Memory B cell (primary cell): ENCODE results near the gene BCS1L.
"Not testable (repeated sequence)": the region's sequence is repeated elsewhere in the genome, so short reads cannot be mapped to it uniquely, and the experiment has no call there.

Experiments used
- ATAC-seq: fragments of 150-1000 bp; cut with Tn5 transposase; 2 replicates; pipeline ENCODE4 v1.10.0; 2021; ENCODE audit warnings: low read depth, mild to moderate bottlenecking, moderate library complexity
- DNase-seq, 2 donors: peaks; one replicate each; pipeline ENCODE4 v3.0.0; 2022; ENCODE audit warnings: low spot score in 2 of 2
- H3K27ac Mint-ChIP-seq: one replicate; pipeline ENCODE4 v1.8.0; 2022; ENCODE audit warnings: mild to moderate bottlenecking, moderate library complexity, mixed read lengths
- H3K27me3 Mint-ChIP-seq: one replicate; pipeline ENCODE4 v1.8.0; 2022; ENCODE audit warnings: mixed read lengths
- H3K36me3 Mint-ChIP-seq: one replicate; pipeline ENCODE4 v1.8.0; 2022; ENCODE audit warnings: mild to moderate bottlenecking, mixed read lengths
- H3K4me1 Mint-ChIP-seq: one replicate; pipeline ENCODE4 v1.8.0; 2022; ENCODE audit warnings: mixed read lengths
- H3K4me3 Mint-ChIP-seq: one replicate; pipeline ENCODE4 v1.8.0; 2022; ENCODE audit warnings: mild to moderate bottlenecking, moderate library complexity, mixed read lengths
- H3K9me3 Mint-ChIP-seq: one replicate; pipeline ENCODE4 v1.8.0; 2022; ENCODE audit warnings: mixed read lengths

Gene BCS1L

GRCh38 chr2:218679119-218679518, 19.6 kb downstream of the BCS1L start:
- H3K27me3 Mint-ChIP-seq = no peaks in the 10 kb centered on the region
- H3K4me3 Mint-ChIP-seq = no peak overlapping the region
- DNase-seq (no peak), ATAC-seq (no peak)
- H3K36me3 Mint-ChIP-seq = peaks cover 13% of the 10 kb centered on the region
- H3K4me1 Mint-ChIP-seq = peaks cover 2% of the 10 kb centered on the region
- no peak overlapping the region for H3K27ac Mint-ChIP-seq
- H3K9me3 Mint-ChIP-seq = no peaks in the 10 kb centered on the region

- no peaks in the 10 kb centered on the region for H3K9me3 Mint-ChIP-seq
- H3K36me3 Mint-ChIP-seq = peaks cover 13% of the 10 kb centered on the region
- H3K27me3 Mint-ChIP-seq = no peaks in the 10 kb centered on the region
- no peak overlapping the region for H3K27ac Mint-ChIP-seq
- DNase-seq = no peak
- no peak overlapping the region for H3K4me3 Mint-ChIP-seq
- H3K4me1 Mint-ChIP-seq = peaks cover 2% of the 10 kb centered on the region
- ATAC-seq = no peak
Measured at GRCh38 chr2:218680061-218680460, 20.6 kb downstream of the BCS1L start.

- not testable (repeated sequence) for H3K4me3 Mint-ChIP-seq, DNase-seq, H3K9me3 Mint-ChIP-seq, H3K4me1 Mint-ChIP-seq, H3K27me3 Mint-ChIP-seq, H3K27ac Mint-ChIP-seq
- peaks cover 12% of the 10 kb centered on the region for H3K36me3 Mint-ChIP-seq
- ATAC-seq = peak; percentile 68
Measured at GRCh38 chr2:218687400-218688060, 28.0 kb downstream of the BCS1L start.

GRCh38 chr2:218691234-218691633, 31.8 kb downstream of the BCS1L start:
- Mint-ChIP-seq H3K27me3 (no peaks in the 10 kb centered on the region), H3K4me1 (peaks cover 4% of the 10 kb centered on the region), H3K36me3 (peaks cover 18% of the 10 kb centered on the region), H3K27ac (no peak overlapping the region), H3K4me3 (no peak overlapping the region), H3K9me3 (no peaks in the 10 kb centered on the region)
- ATAC-seq (no peak), DNase-seq (no peak)

GRCh38 chr2:218694405-218695145, 35.1 kb downstream of the BCS1L start:
- Mint-ChIP-seq H3K9me3 (no peaks in the 10 kb centered on the region), H3K27me3 (no peaks in the 10 kb centered on the region), H3K4me3 (no peak overlapping the region), H3K27ac (no peak overlapping the region), H3K36me3 (peaks cover 18% of the 10 kb centered on the region), H3K4me1 (no peaks in the 10 kb centered on the region)
- no peak for DNase-seq
- no peak for ATAC-seq

GRCh38 chr2:218698885-218699284, 39.4 kb downstream of the BCS1L start:
- DNase-seq (no peak), ATAC-seq (no peak)
- Mint-ChIP-seq H3K4me3 (no peak overlapping the region), H3K27me3 (no peaks in the 10 kb centered on the region), H3K27ac (no peak overlapping the region), H3K36me3 (peaks cover 10% of the 10 kb centered on the region), H3K9me3 (no peaks in the 10 kb centered on the region), H3K4me1 (no peaks in the 10 kb centered on the region)

- Mint-ChIP-seq H3K9me3 (no peaks in the 10 kb centered on the region), H3K4me3 (no peak overlapping the region), H3K27me3 (no peaks in the 10 kb centered on the region), H3K36me3 (peaks cover 8% of the 10 kb centered on the region), H3K4me1 (no peaks in the 10 kb centered on the region), H3K27ac (no peak overlapping the region)
- ATAC-seq = no peak
- DNase-seq = no peak
Measured at GRCh38 chr2:218701806-218702205, 42.3 kb downstream of the BCS1L start.

GRCh38 chr2:218703341-218703740, 43.9 kb downstream of the BCS1L start:
- H3K4me1 Mint-ChIP-seq = no peaks in the 10 kb centered on the region
- no peak for DNase-seq

GRCh38 chr2:218708086-218708485, 48.6 kb downstream of the BCS1L start:
- H3K9me3 Mint-ChIP-seq = no peaks in the 10 kb centered on the region
- H3K4me3 Mint-ChIP-seq = no peak overlapping the region
- ATAC-seq = no peak
- H3K27me3 Mint-ChIP-seq = no peaks in the 10 kb centered on the region
- H3K4me1 Mint-ChIP-seq = peaks cover 8% of the 10 kb centered on the region
- no peak overlapping the region for H3K27ac Mint-ChIP-seq
- no peak for DNase-seq
- no peaks in the 10 kb centered on the region for H3K36me3 Mint-ChIP-seq

More at GRCh38 chr2:218703341-218703740, 43.9 kb downstream of the BCS1L start:
- H3K36me3 Mint-ChIP-seq = peaks cover 8% of the 10 kb centered on the region
- no peaks in the 10 kb centered on the region for H3K27me3 Mint-ChIP-seq
- no peak overlapping the region for H3K4me3 Mint-ChIP-seq
- no peaks in the 10 kb centered on the region for H3K9me3 Mint-ChIP-seq
- no peak overlapping the region for H3K27ac Mint-ChIP-seq
- ATAC-seq = no peak

GRCh38 chr2:218709908-218710307, 50.4 kb downstream of the BCS1L start:
- H3K4me3 Mint-ChIP-seq = no peak overlapping the region
- H3K27ac Mint-ChIP-seq = no peak overlapping the region
- peaks cover 15% of the 10 kb centered on the region for H3K4me1 Mint-ChIP-seq
- no peaks in the 10 kb centered on the region for H3K27me3 Mint-ChIP-seq
- H3K36me3 Mint-ChIP-seq = no peaks in the 10 kb centered on the region
- DNase-seq (no peak), ATAC-seq (no peak)
- no peaks in the 10 kb centered on the region for H3K9me3 Mint-ChIP-seq

GRCh38 chr2:218710334-218710686, 50.8 kb downstream of the BCS1L start:
- H3K9me3 Mint-ChIP-seq = no peaks in the 10 kb centered on the region
- no peak for ATAC-seq
- peaks cover 15% of the 10 kb centered on the region for H3K4me1 Mint-ChIP-seq
- no peak overlapping the region for H3K27ac Mint-ChIP-seq
- DNase-seq = no peak
- no peaks in the 10 kb centered on the region for H3K36me3 Mint-ChIP-seq
- peak overlapping the region; percentile 97 for H3K4me3 Mint-ChIP-seq
- H3K27me3 Mint-ChIP-seq = no peaks in the 10 kb centered on the region

GRCh38 chr2:218710687-218711549, 51.4 kb downstream of the BCS1L start, which contains the start of gene TTLL4:
TSS of gene TTLL4 (plus strand) at chr2:218710835. CDS start at chr2:218737677, 26,842 bp downstream.
- peaks cover 15% of the 10 kb centered on the region for H3K4me1 Mint-ChIP-seq
- DNase-seq (peak; percentile 98 to 100), ATAC-seq (peak; percentile 93)
- peaks cover 2% of the 10 kb centered on the region for H3K36me3 Mint-ChIP-seq
- H3K9me3 Mint-ChIP-seq = no peaks in the 10 kb centered on the region
- peak within 1 kb of the TSS; percentile 95 for H3K27ac Mint-ChIP-seq
- peak within 1 kb of the TSS; percentile 97 for H3K4me3 Mint-ChIP-seq
- no peaks in the 10 kb centered on the region for H3K27me3 Mint-ChIP-seq

GRCh38 chr2:218711550-218711929, 52.1 kb downstream of the BCS1L start:
- peaks cover 2% of the 10 kb centered on the region for H3K36me3 Mint-ChIP-seq
- H3K27ac Mint-ChIP-seq = peak overlapping the region; percentile 95
- ATAC-seq (no peak), DNase-seq (no peak)
- H3K27me3 Mint-ChIP-seq = no peaks in the 10 kb centered on the region
- H3K9me3 Mint-ChIP-seq = no peaks in the 10 kb centered on the region
- H3K4me3 Mint-ChIP-seq = peak overlapping the region; percentile 97
- peaks cover 15% of the 10 kb centered on the region for H3K4me1 Mint-ChIP-seq
